ENCODE data around the gene GRID2.
"Not testable (repeated sequence)": the region's sequence is repeated elsewhere in the genome, so short reads cannot be mapped to it uniquely, and the experiment has no call there.

GRID2 gene

GRCh38 chr4:93351846-93352245 is 1048.1 kb downstream of the GRID2 start:
- no peak overlapping the region for H3K4me3 ChIP-seq (ENCODE audit: low read length)
- no peak for DNase-seq (ENCODE audit: low read depth)
- TF ChIP-seq, protein P1, sequence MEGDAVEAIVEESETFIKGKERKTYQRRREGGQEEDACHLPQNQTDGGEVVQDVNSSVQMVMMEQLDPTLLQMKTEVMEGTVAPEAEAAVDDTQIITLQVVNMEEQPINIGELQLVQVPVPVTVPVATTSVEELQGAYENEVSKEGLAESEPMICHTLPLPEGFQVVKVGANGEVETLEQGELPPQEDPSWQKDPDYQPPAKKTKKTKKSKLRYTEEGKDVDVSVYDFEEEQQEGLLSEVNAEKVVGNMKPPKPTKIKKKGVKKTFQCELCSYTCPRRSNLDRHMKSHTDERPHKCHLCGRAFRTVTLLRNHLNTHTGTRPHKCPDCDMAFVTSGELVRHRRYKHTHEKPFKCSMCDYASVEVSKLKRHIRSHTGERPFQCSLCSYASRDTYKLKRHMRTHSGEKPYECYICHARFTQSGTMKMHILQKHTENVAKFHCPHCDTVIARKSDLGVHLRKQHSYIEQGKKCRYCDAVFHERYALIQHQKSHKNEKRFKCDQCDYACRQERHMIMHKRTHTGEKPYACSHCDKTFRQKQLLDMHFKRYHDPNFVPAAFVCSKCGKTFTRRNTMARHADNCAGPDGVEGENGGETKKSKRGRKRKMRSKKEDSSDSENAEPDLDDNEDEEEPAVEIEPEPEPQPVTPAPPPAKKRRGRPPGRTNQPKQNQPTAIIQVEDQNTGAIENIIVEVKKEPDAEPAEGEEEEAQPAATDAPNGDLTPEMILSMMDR (IDR thresholded peaks at IDR 0.05; ENCODE audit: insufficient read depth, low read depth, low read length, missing control alignments): no peak

DNA sequence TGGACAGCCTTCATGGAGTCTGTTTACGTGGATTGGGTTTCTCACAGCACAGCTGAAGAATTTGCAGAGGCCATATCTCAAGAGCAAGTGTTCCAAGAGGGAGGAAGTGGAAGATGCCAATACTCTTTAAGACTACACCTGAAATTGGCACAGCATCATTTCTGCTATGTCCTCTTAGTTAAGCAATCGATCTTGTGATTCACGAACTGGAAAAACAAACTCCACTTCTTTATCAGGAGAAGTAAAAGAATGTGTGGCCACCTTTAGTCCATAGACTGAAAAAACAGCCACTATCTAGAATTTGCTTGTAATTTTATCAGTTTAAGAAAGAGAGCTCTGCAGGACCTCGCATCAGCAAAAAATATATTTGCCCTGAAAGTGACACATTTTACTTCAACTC is 1051.6 kb downstream of the GRID2 start:
- no peak overlapping the region for H3K4me3 ChIP-seq (ENCODE audit: low read length)
- TF ChIP-seq, protein P1 (IDR thresholded peaks at IDR 0.05; ENCODE audit: insufficient read depth, low read depth, low read length, missing control alignments): no peak
- peak; percentile 71 for DNase-seq (ENCODE audit: low read depth)

- no peak overlapping the region for H3K4me3 ChIP-seq (ENCODE audit: low read length)
- no peak for DNase-seq (ENCODE audit: low read depth)
- TF ChIP-seq, protein P1 (IDR thresholded peaks at IDR 0.05; ENCODE audit: insufficient read depth, low read depth, low read length, missing control alignments): no peak
Measured at GRCh38 chr4:93359586-93359985, 1055.8 kb downstream of the GRID2 start.

GRCh38 chr4:93366169-93366755 is 1062.5 kb downstream of the GRID2 start:
- DNase-seq (ENCODE audit: low read depth); H3K4me3 ChIP-seq (ENCODE audit: low read length): not testable (repeated sequence)

GRCh38 chr4:93368968-93369367 is 1065.2 kb downstream of the GRID2 start:
- DNase-seq (ENCODE audit: low read depth): no peak
- no peak overlapping the region for H3K4me3 ChIP-seq (ENCODE audit: low read length)
- TF ChIP-seq, protein P1 (IDR thresholded peaks at IDR 0.05; ENCODE audit: insufficient read depth, low read depth, low read length, missing control alignments): no peak

- TF ChIP-seq, protein P1 (IDR thresholded peaks at IDR 0.05; ENCODE audit: insufficient read depth, low read depth, low read length, missing control alignments): no peak
- no peak for DNase-seq (ENCODE audit: low read depth)
- no peak overlapping the region for H3K4me3 ChIP-seq (ENCODE audit: low read length)
Measured at GRCh38 chr4:93370256-93370655, 1066.5 kb downstream of the GRID2 start.

DNA sequence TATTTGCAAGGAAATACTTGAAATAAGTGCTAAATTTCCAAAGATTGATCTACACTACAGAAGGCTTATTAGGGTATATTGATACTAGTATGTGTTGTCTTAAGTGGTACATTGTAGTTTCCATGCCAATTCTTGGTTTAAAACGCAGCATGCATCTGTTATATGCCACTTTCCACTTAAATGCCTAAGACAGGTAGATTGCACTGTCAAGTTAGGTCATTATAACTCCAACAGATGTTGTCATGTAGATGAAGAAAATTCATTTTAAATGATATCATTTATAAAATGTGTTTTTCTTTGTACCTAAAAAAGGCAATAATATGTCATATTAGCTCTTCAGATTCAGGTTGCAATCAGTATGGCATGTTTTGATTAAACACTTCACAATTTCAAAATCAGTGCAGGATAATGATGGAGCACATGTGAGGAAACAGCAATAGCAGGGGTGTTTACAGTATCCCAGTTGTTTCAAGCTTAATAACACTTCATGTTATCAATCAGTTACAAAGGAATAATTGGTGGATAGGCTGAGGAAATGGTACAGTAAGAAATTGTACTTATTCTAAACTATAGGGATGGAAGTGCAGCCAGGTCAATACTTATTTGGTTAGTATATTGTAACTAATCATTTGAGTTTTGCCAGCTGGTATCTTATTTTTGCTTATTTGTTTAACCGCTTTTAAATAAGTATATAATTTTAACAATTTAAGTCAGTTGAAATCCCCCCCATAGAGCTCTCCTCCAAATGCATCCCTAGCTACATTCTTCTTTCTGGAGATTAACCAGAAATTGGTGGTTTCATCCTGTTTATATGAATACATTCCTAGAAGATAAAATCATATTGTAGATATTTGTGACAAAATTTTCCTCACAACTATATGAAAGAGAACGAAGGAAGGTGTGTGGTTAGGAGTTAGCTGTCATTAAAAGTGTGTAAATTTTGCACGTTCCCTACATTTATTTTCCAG is 1070.4 kb downstream of the GRID2 start:
- DNase-seq (ENCODE audit: low read depth): no peak
- TF ChIP-seq, protein P1 (IDR thresholded peaks at IDR 0.05; ENCODE audit: insufficient read depth, low read depth, low read length, missing control alignments): no peak
- H3K4me3 ChIP-seq (ENCODE audit: low read length): no peak overlapping the region
